Bone marrow (tissue), 2 donors: ENCODE results near the gene HPD.
"Not testable (repeated sequence)": the region's sequence is repeated elsewhere in the genome, so short reads cannot be mapped to it uniquely, and the experiment has no call there.

ENCODE experiments used
- DNase-seq, 2 donors: peaks; one replicate each; lab custom pipeline; 2025; lab: John Stamatoyannopoulos, UW

The HPD gene

DNA sequence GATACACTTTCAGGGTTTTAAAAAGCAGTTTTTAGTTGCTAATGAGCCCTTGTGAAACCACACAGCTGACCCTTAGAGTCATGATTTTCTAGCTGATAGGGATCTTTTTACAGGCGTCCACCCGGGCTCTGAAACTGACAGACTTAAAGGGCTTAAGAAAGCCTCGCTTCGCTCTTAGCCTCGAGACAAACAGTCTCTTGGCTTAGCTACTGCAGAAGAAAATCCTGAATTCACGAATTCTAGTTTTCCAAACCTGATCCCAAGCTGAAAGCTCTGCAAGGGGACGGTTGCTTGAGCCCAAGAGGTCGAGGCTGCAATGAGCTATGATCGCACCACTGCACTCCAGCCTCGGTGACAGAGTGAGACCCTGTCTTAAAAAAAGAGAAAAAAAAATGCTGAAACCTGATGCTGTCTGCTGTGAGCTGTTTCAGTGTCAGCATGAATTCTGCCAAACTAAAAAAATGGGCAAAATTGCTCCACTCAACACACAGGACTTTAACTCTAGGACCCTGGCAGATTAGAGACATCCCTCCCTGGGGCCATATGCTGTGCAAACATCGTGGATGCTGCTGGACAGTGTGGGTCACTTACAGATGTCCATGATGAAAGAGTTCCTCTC, 3.1 kb upstream of the HPD start:
- DNase-seq = no peak

DNA sequence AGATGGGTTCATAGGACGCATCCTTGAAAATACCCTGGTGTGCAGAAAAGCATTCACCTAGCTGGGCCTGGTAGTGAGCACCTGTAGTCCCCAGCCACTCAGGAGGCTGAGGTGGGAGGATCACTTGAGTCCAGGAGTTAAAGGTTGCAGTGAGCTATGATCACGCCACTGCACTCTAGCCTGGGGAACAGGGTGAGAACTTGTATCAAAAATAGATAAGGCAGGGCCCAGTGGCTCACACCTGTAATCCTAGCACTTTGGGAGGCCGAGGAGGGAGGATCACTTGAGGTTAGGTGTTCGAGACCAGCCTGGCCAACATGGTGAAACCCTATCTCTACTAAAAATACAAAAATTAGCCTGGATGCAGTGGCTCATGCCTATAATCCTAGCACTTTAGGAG, 2.0 kb upstream of the HPD start:
- DNase-seq = not testable (repeated sequence)

DNA sequence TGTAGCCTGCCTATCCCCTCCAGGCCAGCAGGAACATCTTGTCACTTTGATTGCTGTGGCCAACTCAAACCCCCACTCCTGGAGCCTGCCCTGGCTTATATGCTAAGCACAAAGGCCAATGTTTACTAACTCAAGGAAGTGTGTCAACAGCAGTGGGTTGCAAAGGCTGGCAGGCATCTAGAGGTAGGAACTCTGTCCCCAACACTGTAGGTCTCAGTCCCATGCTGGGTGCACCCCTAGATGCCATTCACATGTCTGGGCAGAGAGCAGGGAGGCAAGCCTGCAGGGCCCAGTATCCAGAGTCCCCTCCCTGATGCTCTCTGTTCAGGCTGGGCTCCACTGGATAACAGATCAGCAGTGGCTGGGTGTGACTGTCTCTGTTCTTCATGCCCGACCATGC, 1.6 kb upstream of the HPD start:
- no peak for DNase-seq

DNA sequence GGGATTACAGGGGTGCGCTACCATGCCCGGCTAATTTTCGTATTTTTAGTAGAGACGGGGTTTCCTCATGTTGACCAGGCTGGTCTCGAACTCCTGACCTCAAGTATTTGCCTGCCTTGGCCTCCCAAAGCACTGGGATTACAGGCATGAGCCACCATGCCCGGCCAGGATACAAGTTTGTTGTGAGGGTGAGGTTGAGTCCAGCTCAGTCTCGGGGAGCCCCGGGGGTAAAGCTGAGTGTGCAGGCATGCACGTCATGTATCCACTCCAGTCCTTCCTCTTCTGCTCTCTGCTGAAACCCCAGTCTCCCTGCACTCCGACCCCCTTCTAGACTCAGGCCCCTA, 369 bp downstream of the HPD start:
- no peak for DNase-seq

DNA sequence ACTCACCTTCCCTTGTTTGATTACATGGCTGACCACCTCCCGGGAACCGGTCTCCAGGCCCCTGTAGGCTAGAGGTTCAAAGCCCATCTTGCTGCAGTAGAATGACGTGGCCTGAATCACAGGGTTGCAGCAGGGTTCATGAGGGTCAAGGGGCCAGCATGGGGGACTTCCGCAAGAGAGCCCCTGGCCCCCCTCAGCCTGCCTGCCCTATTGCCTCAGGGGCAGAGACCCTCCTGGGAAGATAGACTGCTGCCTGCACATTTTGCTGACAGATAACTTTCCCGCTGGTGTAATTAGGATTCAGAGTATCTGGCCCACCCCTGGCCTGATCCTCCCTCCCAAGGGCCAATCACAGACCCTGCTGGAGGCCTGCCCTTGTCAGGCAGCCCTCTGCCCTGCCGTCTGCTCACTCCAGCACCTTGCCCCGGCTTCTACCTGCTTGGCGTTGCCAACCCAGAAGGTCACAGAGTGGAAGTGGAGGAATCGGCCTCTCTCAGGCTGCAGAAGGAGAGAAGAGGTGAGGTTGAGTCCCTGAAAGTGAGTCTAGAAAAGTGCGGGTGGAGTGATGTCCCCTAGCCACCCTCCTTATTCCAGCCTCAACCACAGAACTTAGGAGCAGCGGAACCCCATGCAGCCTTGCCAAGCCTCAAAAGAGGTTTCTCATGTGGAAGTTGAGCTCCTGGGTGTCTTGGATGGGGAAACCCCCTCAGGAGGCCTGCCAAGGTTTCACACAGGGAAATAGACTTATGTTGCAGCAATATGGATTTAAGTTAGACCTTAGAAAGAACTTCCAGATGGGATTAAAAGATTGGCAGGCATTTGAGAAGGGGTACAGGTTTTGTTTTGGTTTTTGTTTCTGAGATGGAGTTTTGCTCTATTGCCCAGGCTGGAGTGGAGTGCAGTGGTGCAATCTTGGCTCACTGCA, 1.1 kb downstream of the HPD start:
- no peak for DNase-seq

DNA sequence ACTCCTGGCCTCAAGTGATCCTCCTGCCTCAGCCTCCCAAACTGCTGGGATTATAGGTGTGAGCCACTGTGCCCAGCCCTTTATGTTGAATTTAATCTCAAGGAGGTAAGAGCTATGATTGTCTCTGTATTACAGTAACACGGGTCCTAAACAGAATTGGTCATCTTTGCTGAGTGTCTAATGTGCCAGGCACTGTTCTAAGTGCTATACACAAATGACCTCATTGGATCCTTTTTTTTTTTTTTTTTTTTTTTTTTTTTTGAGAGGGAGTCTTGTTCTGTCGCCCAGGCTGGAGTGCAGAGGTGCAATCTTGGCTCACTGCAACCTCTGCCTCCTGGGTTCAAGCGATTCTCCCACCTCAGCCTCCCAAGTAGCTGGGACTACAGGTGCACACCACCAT, 6.3 kb downstream of the HPD start:
- not testable (repeated sequence) for DNase-seq

DNA sequence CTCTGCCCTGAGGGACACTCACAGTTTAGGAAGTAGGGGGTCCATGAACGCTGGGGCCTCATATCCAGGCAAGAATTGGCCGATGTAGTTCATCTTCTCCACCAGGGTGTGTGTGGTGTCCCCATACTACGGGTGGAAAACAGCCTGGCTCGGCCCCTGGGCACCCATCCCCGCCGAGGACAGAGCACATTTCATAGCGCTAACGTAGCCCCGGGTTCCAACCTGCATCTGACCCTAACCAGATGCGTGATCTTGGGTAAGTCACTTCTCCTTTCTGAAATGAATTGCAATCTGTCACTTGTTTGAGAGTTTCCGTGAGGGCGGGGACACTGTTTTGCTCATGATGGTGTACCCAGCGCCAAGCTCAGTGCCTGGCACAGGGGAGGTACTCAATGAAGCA, 9.0 kb downstream of the HPD start:
- no peak for DNase-seq

DNA sequence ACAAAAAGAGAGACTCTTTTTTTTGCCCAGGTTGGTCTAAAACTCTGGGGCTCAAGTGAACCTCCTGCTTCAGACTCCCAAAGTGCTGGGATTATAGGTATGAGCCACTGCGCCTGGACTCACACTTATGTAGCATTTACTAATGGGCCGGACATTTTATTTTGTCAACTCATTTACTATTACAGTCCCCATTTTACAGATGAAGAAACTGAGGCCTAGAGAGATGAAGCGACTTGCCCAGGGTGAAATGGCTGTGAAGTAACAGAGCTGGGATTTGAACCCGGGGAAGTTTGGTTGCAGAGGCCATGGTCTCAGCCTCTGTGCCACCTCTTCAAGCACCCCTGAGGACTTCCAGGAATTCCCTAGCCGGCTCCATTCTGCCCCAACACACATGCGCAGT, 9.4 kb downstream of the HPD start:
- no peak for DNase-seq

DNA sequence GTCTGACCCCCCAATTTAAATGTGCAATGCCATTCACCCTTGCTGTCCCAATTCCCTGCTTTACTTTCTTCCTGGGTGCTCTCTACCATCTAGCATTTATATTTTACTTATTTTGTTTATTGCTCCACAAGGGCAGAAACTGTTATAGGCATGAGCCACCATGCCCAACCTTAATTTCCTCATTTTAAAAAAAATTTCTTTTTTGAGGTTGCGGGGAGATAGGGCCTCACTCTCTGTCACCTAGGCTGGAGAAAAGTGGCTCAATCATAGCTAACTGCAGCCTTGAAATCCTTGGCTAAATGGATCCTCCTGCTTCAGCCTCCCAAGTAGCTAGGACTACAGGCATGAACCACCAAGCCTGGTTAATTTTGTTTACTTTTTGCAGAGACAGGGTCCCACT, 13.0 kb downstream of the HPD start:
- DNase-seq = peak in 1 of 2 donors; percentile 24

DNA sequence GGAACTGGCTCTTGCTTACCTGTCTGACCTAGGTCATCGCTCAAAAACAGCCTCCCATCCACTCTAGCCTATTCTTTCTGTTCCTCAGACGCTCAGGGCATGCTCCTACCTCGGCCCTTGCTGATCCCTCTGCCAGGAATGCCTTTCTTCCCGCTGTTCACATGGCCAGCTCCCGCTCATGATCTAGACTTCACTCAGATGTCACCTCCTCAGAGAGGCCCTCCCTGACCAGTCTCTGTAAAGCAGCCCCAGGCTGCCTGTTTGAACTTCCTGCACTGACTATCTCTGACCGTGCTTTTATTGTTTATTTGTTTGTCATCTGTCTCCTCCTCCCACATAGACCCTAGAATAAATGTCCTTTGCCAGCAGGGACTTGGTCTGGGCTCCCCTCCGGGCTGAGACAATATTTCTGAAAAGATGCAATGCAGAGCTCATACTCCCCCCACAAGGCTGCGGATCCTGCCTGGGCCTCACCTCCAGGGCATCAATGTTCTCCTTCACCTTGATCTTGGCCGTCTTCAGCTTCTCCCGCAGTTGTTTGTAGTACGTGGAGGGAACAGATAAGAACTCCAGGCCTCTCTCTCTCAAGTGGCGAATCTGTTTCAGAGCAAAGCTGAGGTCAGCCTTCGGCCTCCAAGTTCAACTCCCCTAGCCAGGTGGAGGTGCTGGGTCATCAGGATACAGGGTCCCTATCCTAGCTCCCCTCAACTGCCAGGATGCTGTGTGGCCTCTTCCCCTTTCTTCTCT, 15.2 kb downstream of the HPD start:
- no peak for DNase-seq

DNA sequence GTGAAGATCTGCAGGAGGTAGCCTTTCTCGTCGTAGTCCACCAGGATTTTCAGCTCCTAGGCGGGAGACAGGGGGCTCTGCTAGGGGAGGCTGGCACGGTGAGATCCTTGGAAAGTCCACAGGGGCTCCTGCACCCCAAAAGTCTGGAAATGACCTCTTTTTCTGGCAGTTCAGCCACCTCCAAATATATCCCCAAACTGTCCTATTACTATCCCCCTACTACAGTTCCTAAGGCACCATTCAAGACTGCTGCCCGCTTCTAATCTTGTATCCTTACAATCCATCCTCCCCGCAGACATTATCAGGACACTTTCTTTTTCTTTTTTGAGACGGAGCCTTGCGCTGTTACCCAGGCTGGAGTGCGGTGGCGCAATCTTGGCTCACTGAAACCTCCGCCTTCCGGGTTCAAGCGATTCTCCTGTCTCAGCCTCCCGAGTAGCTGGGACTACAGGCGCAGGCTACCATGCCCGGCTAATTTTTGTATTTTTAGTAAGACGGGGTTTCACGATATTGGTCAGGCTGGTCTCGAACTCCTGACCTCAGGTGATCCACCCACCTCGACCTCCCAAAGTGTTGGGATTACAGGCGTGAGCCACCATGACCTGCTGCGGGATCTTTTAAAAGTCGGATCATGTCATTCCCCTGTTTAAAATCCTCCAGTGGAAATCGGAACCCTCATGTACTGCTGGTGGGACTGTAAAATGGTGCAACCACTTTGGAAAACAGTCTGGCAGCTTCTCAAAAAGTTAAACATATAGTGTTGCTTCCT, 18.5 kb downstream of the HPD start:
- DNase-seq = no peak

DNA sequence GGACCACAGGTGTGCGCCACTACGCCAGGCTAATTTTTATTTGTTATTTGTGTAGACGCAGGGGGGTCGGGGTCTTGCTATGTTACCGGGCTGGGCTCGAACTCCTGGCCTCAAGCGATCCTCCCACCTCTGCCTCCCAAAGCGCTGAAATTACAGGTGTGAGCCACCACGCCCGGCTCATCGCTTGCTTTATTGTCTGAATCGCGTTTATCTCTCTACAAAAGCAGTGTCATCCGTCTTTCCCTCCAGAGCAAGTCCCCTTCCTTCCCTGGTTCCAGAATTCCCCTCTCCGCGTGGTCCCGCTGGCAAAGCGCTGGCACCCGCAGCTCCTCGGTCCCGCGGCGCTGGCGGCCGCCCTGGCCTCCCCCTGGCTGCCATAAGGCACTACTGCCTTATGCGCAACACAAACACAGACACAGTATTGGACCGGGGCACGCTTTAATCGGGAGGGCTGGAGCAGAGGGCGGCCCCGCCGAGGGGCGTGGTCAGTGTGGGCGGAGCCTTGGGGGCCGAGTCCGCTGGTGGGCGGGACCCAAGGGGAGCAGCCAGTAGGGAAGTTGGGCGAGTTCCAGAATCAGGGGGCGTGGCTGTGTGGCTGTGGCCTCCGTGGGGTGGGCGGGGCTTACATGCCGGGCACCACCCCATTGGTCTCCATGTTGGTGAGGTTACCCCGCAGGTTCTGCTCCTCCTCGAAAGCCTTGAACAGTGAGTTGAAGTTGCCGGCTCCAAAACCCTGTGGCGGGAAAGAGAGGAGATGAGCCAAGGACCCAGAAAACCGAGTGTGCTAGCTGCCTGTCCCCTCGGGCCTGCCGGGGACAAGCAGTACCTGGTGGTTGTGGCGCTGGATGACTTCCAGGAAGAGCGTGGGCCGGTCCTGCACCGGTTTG, 19.3 kb downstream of the HPD start:
- peak; percentile 95 to 99 for DNase-seq

DNA sequence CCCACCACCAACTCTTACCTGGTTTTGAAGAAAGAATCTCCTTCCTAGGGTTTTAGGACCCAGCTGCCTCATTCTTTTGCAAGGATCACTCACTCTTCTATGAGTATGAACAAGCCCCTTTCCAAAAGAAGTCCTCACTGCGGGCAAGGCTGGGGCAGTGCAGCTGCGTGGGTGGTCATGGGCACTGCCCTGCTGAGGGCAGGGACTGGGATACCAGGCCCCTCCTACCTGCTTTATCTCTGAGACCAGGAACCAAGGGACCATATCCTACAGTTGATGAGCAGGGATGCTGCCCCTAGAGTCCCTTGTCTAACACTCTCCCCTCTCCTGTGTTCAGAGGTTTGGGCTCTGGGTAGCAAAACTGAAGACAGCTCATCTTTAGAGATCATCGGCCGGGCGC, 20.5 kb downstream of the HPD start:
- DNase-seq = no peak

DNA sequence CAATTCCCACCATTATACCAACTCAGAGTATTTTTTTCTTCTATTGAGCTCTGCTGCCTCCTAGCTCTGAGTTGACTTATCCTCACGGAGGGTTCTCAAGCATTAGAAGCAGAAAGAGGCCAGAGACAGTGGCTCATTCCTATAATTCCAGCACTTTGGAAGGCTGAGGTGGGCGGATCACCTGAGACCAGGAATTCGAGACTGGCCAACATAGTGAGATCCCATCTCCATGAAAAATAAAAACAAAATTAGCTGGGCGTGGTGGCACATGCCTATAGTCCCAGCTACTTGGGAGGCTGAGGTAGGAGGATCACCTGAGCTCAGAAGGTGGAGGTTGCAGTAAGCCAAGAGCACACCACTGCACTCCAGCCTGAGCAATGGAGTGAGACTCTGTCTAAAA, 21.0 kb downstream of the HPD start:
- DNase-seq = no peak

DNA sequence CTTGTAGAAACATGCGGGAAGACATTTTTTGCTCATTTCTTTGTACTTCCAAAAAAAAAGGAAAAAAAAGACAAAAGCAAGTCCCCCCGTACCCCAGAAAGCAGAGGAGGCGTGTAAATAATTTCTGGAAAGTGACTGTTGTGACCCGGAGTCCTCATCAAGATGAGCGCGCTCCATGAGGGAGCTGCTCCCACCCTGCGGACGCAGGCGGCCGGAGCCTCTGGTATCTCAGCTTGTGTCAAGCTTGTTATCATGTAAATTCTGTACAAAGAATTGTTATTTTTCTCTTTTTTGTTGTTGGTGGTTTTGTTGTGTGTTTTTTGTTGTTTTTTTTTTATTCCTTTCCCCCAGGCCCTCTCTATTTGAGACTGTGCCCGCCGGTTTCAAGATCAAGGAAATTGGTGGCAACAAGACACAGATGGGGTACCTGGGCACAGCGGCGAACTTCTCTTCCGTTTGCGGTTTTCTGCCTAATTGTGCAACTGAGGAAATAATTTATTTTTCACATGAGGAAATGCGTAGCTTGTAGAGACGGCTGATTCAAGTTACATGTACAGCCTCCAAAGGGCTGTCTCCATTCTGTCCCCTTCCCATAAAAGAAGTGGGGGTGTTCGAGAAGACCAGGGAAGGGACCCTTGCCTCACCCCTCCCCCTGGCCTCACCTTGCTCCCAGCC, 27.0 kb downstream of the HPD start:
- no peak for DNase-seq

DNA sequence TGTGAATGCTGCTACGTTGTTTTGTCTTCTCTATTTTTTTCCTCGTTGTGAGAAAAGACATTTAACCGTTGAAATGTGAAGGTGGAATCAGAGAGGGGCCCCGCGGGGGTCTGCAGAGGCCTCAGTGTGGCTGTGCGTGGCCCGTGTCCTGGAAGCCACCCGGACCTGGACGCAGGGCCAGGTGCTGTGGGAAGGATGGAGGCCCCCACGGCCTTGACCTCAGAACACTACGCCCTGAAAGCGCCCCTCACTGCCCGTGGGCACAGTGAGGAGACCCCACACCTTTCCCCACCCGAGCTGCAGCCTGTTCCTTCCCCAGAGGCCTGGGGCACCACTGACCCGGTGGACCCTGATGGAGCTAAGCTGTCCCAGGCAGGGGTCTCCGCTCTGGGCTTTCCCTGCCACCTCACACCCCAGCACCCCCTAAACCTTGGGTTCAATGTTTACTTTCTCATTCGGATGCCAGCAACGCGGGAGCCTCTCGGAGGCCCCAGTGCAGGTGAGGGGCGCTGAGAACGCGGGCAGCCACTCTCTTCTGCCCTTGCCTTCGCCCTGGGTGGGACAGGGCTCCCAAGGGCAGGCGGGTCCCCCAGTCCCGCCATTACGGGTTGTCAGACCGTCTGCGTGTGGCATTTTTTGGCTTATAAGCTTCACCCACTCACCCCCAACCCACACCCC, 27.9 kb downstream of the HPD start:
- no peak for DNase-seq

DNA sequence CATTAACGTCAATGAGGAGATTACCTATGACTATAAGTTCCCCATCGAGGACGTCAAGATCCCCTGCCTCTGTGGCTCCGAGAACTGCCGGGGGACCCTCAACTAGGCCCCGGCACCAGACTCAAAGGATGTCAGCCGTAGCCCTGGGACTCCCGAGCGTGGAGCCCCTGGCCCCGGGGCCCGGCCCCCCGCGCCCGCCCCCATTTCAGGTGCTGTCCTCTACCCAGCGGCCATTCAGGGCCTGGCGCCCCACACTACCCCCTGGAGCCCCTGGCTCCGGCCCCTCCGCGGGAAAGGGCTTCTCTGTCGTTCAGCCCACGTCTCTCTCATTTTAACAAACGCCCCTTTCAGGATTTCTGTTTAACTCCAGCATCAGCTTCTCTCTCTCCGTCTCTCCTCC, 28.5 kb downstream of the HPD start:
- DNase-seq = no peak

DNA sequence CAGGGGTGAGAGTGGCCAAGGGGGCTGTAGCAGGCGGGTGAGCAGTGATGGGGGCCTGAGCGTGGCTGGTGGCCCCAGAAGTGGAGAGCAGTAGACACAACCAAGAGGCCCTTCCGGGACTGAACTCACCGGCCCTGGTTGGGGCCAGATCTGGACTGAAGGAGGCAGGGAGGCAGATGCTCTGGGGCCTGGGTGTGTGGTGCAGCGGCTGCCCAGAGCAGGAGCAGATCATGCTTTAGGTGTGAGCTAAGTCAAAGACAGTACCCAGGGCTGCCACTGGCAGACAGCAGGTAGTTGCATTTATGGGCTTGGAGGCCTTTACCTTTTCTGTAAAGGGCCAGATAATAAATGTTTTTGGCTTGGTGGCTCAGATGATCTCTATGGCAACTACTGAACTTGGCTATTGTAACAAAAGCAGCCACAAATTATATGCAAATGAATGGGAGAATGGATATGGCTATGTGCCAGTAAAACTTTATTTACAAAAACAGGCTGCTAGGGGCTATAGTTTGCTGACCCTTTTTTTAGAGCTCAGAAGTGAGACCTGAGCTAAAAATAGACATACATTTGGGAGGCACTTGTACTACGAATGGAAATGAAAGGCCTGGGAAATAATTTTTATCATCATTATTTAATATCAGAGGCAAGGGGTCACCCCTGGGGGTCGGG, 29.3 kb downstream of the HPD start:
- no peak for DNase-seq

DNA sequence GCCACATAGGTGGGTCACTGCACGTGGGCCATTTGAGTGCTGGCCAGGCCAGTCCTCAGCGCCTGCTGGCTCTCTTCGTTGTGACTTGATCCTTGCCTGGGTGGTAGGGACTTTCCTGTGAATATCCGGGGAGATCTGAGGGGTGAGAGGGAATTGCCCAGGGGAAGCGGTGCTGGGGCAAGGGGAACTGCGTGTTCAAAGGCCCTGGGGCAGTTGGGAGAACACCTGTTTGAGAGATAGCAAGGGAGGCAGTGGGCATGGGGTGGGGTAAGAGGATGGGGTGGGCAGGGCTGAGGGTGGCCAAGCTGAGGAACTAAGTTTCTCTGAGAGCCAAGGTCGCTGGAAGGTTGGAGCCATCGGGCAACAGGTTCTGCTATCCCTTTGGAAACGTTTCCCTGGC, 29.8 kb downstream of the HPD start:
- no peak for DNase-seq

DNA sequence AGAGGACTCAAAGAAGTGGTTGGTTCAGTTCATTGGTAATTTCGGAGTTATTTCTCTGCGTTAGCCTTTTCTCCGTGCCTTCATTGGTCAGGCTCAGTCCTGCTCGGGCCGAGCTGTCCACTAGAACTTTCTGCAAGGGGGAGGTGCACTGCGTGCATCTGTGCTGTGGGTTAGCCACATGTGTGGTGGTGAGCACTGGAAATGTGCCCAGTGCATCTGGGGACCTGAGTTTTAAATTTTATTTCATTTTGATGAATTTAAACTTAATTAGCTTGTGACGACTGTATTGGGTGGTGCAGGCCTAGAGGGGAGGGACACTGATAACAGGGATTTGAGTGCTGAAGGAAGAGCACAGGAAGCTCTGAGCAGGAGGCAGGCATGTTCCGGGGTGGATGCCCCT, 30.4 kb downstream of the HPD start:
- no peak for DNase-seq
